Stimulated activated CD8-positive, alpha-beta memory T cell treated with anti-CD3 and anti-CD28 coated beads, Interleukin-15, amount 100 ng/mL, for 1 hour (primary cell): ENCODE data around the gene MBLAC1.

ENCODE experiments used
- DNase-seq: peaks from one replicate; pipeline ENCODE4 v3.0.0-alpha.2; 2020; ENCODE audit warnings: low read depth

MBLAC1 gene

DNA sequence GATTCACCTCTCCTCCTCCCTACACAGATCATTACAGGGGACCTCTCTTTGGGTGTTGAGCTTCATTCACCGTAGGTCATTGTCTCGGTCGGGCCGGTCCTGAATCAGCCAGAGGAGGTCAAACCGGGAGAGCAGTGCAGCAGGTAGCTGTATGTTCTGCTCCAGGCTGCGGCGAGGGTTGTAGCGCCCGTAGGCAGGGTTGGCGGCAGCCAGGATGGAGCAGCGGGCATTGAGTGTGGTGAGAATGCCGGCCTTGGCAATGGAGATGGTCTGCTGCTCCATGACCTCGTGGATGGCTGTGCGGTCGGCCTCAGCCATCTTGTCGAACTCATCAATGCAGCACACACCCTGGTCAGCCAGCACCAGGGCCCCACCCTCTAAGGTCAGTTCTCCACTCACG lies 31.1 kb upstream of the MBLAC1 start:
- DNase-seq: no peak

DNA sequence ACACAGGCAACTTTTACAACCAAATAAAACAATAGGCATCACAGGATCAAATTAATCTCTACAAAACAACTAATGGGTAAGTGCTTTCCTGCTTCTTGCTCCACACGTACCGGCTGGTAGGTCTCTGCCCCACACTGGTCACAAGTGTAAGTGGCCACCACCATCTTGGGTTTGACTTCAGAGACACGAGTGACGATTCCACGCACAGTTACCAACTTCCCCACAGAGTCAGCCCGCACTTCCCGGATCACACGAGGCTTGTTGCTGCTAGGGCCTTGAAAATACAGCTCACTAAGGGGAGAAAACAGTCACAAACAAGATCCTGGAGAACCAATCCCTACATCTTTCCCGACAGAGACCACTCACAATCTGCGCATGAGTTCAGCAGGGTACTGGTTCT lies 27.9 kb upstream of the MBLAC1 start:
- no peak for DNase-seq

DNA sequence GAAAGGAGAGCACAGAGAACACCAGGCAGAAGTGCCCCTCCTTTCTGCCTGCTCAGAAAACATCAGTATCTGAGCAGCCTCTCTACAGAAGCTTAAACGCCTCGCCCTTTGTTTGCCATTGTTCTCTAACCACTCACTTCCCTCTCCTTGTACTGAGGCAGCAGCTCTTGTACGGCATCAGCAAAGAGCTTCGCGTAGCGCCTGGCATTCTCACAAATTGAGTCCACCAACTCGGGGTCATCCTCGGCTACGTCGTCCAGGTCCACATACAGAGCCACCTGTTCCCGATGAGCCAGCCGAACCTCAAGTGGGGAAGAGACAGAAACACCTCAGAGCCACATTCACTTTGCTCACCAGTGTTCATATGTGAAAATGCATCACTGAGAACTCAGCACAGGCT lies 27.3 kb upstream of the MBLAC1 start:
- no peak for DNase-seq

DNA sequence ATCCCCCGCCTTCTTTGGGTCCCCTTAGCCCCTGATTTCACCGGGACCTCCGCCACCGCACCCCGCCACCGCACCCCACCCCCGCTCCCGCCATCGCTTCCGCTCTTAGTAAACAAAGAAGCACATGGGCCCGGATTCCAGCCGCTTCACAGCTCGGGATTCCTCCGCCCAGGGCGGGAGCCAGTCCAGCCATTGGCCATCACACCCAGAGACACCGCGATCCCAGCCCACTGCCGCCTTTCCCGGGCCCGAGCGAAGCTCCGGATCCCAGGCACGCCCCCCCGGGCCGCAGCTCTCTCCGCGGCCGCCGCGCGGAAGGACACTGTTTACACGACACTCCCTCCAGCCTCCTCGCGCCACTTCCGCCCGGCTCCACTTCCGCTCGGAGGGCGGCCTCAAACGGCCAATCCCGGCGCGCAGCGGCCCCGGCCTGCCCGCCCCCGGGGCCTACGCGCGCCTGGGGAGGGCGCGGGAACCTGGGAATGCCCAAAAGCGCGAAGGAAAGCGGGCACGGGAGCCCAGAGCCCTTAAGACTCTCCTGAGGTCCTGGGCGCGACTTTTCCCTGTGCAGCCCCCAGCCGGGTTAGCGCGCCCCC lies 26.2 kb upstream of the MBLAC1 start:
- peak; percentile 62 for DNase-seq

DNA sequence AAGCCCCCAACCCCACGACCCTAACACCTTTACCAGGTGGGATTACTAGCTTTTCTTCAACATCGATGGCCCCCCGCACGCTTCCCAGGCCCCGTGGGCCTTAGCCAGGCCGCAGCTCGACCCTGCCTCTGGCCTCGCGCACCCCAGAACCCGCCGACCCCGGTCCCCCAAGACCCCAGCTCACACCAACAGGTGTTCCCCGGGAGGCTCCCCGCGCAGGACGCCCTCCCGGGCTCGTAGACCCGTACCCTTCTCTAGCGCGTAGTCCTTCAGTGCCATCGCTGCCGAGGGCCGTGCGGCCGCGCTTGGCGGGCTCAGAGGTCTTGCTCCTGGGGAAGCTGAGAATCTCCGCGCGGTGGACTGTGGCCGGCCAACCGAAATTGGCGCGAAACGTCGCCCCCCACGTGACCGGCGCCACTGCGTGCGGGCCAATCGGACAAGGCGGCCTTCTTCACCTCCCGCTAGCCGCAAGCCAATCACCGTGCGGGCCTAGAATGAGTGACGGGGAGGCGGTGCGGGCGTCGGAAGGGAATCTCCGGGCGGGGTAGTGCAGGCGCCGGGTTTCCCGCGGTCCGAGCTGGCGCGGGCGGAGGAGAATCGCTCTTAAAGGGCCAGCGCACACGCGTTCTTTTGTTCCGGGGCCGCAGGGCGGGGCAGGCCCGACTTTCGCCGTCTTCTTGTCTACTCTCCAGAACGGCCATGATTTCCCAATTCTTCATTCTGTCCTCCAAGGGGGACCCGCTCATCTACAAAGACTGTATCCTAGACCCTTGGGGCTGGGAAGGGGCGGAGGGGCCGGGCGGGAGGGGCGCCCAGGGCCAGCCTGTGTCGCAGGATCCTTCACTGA lies 25.5 kb upstream of the MBLAC1 start, which contains the start of the genes AP4M1 and MCM7:
TSS of gene AP4M1 (plus strand) at position 628 of the 847 bp plus-strand sequence. CDS start at position 700, 72 bp downstream.
TSS of gene MCM7 (minus strand) at position 382 of the 847 bp plus-strand sequence. CDS start at position 279, 103 bp downstream.
- DNase-seq: peak; percentile 90

DNA sequence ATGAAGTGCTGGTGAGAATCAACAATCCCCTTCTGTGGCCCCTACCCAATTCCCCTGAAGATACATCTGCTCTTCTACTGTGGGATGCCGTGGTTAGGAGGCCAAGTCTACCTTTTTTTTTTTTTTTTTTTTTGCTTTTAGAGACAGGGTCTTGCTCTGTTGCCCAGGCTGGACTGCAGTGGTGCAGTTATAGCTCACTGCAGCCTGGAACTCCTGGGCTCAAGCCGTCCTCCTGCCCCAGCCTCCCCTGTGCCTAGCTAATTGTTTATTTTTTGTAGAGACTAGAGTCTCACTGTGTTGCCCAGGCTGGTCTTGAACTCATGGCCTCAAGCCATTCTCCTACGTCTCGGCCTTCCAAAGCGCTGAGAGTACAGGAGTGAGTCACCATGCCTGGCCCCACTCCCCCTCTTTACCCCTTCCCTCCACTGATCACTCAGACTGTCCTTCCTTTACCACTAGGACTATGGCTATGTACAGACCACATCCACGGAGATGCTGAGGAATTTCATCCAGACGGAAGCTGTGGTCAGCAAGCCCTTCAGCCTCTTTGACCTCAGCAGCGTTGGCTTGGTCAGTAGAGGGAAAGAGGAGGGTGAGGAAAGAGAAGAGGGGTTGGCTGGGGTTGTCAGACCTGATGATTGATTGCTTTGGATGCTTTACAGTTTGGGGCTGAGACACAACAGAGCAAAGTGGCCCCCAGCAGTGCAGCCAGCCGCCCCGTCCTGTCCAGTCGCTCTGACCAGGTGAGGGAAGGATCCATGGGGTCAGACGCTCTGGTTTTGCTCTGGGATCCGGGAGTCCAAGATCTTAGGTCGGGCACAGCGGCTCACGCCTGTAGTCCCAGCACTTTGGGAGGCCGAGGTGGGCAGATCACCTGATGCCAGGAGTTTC lies 23.6 kb upstream of the MBLAC1 start:
- DNase-seq: no peak

DNA sequence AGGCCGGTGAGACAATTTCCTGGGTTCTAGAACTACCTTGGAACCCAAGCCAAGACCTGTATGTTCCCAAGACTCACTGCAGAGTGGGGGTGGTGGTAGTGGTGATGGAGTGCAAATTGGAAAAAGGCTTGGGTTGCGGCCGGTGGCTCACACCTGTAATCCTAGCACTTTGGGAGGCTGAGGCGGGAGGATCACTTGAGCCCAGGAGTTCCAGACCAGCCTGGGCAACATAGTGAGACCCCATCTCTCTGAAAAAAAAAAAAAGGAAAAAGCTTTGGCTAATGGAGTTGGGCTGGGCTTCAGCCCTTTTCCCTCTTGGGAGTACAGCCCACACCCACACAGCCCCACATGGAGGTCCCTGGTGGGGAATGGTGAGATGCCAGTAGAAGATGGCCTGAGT lies 21.2 kb upstream of the MBLAC1 start:
- no peak for DNase-seq

DNA sequence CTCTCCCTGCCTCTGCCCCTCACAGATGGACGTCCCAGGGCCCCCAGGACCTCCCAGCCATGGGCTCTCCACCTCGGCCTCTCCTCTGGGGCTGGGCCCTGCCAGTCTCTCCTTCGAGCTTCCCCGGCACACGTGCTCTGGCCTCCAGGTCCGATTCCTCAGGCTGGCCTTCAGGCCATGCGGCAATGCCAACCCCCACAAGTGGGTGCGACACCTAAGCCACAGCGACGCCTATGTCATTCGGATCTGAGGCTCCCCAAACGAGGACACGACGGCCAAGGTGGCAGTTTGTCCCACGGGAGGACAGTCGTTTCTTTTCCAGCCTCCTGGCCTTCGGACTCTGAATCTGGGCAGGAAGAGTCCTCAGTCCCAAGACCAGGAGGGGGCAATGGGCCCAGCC lies 20.1 kb upstream of the MBLAC1 start:
- no peak for DNase-seq

DNA sequence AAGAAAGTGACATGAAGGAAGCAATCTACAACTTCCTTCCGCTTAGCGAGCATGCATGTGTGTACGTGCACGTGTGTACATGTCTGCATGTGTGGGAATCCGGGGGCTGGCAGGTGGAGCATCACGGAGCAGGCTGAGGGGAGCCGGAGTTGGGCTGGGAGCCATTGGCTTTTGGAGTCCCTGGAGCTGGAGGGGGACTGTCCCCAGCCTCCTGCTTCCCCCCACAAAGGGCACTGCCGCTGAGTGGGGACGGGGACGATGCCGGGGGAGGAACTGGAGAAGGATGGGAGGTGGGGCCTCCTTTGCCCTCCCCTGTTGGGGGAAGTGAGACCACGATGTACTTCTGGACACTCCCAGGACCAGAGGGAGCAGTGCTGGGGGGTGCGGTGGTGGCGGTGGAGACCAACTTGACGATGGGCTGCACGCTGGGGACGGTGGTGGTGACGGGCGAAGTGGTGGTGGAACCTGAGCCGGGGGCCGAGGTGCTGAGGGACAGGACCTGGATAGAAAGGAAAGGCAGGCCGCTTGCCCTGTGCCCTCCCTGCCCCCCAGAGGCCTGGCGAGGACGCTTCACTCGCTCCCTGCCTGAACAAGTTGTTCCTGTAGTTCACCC lies 19.5 kb upstream of the MBLAC1 start:
- no peak for DNase-seq

DNA sequence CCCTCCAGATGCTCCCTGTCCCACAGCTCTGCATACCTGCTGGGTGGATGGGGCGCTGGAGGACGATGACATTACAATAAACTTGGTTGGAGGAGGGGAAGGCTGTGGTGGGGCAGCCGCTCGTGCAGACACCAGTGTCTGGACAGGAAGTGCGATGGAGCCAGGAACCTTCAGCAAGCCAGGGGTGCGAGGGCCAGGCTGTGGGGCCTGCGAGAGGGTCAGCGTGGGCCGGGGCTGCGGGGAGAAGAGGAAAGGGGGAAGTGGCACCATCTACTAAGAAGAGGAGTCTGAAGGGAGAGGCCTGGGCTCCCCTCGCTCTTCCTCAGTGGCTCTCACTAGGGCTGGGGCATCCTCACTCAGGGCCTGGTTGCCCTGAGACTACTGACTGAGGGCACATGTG lies 18.9 kb upstream of the MBLAC1 start:
- no peak for DNase-seq

DNA sequence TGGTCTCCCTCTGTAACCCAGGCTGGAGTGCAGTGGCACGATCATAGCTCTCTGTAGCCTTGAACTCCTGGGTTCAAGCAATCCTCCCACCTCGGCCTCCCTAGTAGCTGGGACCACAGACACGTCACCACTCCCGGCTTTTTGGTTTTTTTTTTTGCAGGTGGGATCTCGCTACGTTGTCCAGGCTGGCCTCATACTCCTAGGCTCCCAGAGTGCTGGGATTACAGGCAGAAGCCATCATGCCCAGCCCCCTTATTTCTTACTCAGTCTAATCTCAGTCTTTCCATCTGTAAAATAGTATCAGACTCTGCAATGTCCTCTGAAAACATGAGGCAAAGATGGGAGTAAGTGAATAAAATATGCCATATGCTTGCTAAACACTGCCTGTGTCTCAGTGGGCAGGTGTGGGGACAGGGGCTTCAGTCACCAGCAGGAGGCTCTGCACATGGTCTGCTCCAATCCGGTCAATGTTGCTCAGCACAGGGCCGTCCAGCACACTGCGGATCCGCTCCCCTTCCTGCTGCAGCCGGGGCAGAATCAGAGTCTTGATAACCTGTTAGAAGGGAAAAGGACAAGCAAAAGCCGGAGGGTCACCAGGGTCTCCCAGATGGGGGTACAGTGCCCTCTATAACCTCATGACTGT lies 17.1 kb upstream of the MBLAC1 start:
- no peak for DNase-seq

DNA sequence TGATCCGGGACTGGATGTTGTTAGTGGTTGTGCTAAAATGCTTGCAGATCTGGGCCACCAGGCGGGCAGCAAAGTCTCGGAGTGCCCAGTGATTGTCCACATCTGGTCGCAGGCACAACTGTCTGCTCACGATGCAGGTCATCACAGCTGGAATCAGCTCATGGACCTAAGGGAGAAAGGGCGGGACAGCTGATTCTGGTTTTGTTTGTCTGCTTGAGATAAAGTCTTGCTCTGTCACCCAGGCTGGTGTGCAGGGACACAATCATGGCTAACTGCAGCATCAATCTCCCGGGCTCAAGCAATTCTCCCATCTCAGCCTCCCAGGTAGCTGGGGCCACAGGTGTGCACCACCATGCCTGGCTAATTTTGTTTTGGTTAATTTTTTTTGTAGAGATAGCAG lies 15.6 kb upstream of the MBLAC1 start:
- DNase-seq: no peak

DNA sequence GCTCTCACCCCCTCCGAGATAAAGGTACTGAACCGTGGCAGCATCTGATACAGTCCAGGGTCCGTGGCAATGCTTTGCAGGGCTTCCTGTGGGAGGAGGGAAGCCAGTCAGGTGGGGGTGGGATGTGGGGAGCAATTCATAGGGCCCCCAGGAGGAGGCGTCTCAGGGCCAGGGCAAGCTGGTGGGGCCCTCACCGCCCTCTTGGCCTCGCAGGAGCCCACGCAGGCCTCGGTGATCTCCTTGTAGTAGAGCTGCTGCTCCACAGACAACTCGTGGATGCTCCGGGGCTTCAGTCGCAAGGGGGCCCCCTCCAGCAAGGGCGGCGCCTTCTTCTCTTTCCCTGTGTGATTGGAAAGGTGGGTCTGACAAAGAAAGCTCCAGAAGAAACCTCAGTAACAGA lies 14.9 kb upstream of the MBLAC1 start:
- no peak for DNase-seq

DNA sequence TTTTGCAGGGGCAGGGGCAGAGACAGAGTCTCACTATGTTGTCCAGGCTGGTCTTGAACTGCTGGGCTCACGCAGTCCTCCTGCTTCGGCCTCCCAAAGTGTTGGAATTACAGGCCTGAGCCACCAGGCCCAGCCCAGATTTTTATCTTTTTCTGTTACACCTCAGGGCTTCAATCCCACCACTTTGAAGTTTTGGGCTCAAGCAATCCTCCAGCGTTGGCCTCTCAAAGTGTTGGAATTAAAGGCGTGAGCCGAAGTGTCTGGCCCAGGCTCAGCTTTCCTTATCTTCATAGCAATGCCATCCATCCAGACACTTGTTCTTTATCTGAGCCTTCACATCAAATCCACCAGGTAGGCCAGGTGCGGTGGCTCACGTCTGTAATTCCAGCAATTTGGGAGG lies 11.7 kb upstream of the MBLAC1 start:
- no peak for DNase-seq

DNA sequence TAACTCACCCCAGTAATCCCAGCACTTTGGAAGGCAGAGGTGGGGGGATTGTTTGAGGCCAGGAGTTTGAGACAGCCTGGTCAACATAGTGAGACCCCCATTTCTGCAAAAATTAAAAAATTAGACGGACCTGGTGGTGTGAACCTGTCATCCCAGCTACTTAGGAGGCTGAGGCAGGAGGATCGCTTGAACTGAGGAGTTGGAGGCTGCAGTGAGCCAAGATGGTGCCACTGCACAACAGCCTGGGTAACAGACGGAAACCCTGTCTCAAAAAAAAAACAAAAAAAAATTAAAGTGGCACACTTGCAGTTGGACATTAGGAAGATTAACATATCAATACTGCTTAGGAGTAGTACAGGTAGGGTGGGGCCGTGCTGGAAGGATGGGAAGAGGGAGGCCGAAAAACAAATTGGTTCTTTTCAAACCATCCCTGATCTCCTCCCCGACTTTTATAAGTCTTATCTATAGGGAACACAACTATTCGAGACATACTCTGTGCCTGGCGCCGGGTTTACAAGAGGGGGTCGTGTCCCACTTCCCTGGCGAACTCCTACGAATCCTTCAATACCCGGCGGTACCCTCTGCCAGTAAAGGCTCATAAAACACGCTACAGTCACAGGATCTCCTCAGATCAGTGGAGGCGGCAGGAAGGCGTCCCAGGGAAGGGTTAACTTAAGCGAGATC lies 8.2 kb upstream of the MBLAC1 start:
- no peak for DNase-seq

DNA sequence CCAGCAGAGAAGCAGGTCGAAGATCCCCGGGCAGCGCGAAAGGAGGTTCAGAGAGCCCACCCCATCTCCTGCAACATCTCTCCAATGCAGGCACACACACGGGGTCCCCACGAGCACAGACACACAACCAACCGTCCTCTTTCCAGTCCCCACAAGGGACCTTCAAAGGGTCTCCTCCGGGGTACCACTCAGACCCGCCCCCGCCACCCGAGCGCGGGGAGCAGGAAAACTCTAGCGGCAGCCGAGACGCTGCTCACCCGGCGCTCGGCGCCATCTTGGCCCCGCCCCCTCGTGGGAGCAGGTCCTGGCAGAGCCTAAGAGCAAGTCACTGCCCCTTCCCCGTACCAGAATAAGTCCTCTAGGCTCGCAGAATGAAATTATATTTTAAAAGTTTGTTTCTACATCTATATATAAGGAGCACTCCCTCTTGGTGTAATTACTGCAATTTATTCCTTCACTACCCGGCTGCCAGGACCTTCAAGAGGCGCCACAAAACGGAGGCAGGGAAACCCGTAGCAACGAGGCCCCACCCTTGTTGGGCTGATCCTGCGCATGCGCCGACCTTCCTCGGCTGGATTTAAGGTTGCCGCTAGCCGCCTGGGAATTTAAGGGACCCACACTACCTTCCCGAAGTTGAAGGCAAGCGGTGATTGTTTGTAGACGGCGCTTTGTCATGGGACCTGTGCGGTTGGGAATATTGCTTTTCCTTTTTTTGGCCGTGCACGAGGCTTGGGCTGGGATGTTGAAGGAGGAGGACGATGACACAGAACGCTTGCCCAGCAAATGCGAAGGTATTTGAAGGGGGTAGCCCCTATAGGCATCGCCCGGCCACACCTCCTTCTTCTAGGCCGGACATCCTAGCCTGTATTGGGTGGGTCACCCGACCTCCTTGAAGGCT lies 7.4 kb upstream of the MBLAC1 start, which contains the start of the genes CNPY4 and TAF6:
TSS of gene CNPY4 (plus strand) at position 563 of the 898 bp plus-strand sequence. CDS start at position 674, 111 bp downstream.
TSS of gene TAF6 (minus strand) at position 287 of the 898 bp plus-strand sequence. CDS start 5,149 bp downstream, outside the sequence.
- peak; percentile 91 for DNase-seq

DNA sequence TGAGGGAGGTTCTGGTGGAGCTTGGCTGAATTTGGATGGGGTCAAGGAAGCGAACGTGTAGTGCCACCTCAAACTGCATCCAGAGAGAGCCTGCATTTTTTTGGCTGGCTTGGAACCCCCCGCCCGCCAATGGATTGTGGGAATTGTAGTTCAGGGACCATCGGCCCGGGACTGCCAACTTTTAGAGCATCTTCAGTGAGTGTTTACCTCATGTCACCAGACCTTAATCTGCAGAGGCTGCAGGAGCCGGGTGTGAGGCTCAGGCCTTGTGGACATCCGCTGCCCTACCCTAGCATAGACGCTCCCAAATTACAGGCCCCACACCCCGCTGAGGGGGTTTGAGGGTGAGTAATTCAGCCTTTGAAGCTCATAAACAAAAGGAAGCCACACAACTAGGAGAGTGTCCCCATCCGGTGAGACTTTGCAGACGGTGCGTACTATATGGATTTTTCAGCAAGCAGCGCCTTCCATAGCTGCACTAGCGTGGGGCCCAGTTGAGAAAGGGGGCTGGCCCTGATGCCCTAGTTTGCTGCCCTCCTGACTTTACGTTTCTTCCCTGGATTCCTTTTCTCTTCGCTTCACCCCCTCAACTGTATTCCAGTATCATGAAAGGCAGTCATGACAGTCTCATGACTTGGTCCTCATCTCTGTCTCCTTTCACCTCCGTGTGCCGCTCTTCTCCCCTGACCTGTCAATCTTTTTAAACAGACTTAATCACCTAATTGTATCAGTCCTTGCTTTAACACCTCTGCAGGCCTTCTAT lies 6.6 kb upstream of the MBLAC1 start:
- peak; percentile 56 for DNase-seq

DNA sequence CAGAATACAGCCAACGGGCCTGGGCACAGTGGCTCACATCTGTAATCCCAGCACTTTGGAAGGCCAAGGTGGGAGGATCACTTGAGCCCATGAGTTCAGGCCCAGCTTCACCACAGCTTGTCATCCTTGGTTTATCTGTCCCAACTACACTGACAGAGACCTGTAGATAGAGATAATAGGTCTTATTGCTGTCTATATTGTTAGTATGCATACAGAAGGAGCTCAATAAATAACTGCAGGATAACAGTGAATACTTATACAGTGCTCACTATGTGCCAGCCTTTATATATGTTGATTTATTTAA lies 6.1 kb upstream of the MBLAC1 start:
- no peak for DNase-seq

DNA sequence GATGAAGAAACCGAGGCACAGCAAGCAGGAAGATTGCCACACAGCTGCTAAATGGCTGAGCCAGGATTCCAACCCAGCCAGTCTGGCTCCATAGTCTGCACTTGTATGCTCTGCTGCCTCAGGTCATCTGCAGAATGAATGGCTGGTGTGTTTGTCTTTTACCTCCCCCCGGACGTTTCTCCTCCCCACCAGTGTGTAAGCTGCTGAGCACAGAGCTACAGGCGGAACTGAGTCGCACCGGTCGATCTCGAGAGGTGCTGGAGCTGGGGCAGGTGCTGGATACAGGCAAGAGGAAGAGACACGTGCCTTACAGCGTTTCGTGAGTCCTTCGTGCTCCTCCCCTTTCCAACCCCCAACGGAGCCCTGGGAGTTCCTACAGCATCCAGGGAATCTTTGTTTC lies 4.7 kb upstream of the MBLAC1 start:
- DNase-seq: no peak
